ENCODE results near the gene ZNF48. TPM values are rescaled to one million over a fixed set of nuclear protein-coding genes. Genes with fewer than 3 reads are reported as not detected.

Gene ZNF48
- total RNA-seq, 1 donor from 2014 or later = 11.8 TPM

- H3K27ac Mint-ChIP-seq (ENCODE audit: unreplicated experiment) = peak overlapping the region; percentile 12
- peak overlapping the region; percentile 98 for H3K4me3 Mint-ChIP-seq (ENCODE audit: unreplicated experiment)
- H3K4me1 Mint-ChIP-seq (ENCODE audit: low read depth) = peaks cover 23% of the 10 kb centered on the region
- DNase-seq (ENCODE audit: low spot score) = no peak
- TF ChIP-seq, protein P1, sequence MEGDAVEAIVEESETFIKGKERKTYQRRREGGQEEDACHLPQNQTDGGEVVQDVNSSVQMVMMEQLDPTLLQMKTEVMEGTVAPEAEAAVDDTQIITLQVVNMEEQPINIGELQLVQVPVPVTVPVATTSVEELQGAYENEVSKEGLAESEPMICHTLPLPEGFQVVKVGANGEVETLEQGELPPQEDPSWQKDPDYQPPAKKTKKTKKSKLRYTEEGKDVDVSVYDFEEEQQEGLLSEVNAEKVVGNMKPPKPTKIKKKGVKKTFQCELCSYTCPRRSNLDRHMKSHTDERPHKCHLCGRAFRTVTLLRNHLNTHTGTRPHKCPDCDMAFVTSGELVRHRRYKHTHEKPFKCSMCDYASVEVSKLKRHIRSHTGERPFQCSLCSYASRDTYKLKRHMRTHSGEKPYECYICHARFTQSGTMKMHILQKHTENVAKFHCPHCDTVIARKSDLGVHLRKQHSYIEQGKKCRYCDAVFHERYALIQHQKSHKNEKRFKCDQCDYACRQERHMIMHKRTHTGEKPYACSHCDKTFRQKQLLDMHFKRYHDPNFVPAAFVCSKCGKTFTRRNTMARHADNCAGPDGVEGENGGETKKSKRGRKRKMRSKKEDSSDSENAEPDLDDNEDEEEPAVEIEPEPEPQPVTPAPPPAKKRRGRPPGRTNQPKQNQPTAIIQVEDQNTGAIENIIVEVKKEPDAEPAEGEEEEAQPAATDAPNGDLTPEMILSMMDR (IDR thresholded peaks at IDR 0.05) = no peak
- H3K36me3 Mint-ChIP-seq (ENCODE audit: low read depth) = no peaks in the 10 kb centered on the region
- H3K9me3 Mint-ChIP-seq (ENCODE audit: low read depth) = no peaks in the 10 kb centered on the region
- no peaks in the 10 kb centered on the region for H3K27me3 Mint-ChIP-seq (ENCODE audit: low read depth)
Observed at GRCh38 chr16:30379158-30379783, 15.9 kb upstream of the ZNF48 start.

GRCh38 chr16:30380072-30380802, 15.0 kb upstream of the ZNF48 start:
- TF ChIP-seq, protein P1 (IDR thresholded peaks at IDR 0.05) = no peak
- no peaks in the 10 kb centered on the region for H3K9me3 Mint-ChIP-seq (ENCODE audit: low read depth)
- H3K4me1 Mint-ChIP-seq (ENCODE audit: low read depth) = peaks cover 23% of the 10 kb centered on the region
- peak overlapping the region; percentile 98 for H3K4me3 Mint-ChIP-seq (ENCODE audit: unreplicated experiment)
- H3K27ac Mint-ChIP-seq (ENCODE audit: unreplicated experiment) = no peak overlapping the region
- no peaks in the 10 kb centered on the region for H3K27me3 Mint-ChIP-seq (ENCODE audit: low read depth)
- DNase-seq (ENCODE audit: low spot score) = no peak
- H3K36me3 Mint-ChIP-seq (ENCODE audit: low read depth) = no peaks in the 10 kb centered on the region

- no peak for DNase-seq (ENCODE audit: low spot score)
- TF ChIP-seq, protein P1 (IDR thresholded peaks at IDR 0.05) = no peak
- H3K4me1 Mint-ChIP-seq (ENCODE audit: low read depth) = peaks cover 23% of the 10 kb centered on the region
- H3K4me3 Mint-ChIP-seq (ENCODE audit: unreplicated experiment) = no peak overlapping the region
- no peaks in the 10 kb centered on the region for H3K36me3 Mint-ChIP-seq (ENCODE audit: low read depth)
- H3K27ac Mint-ChIP-seq (ENCODE audit: unreplicated experiment) = no peak overlapping the region
- H3K9me3 Mint-ChIP-seq (ENCODE audit: low read depth) = no peaks in the 10 kb centered on the region
- H3K27me3 Mint-ChIP-seq (ENCODE audit: low read depth) = no peaks in the 10 kb centered on the region
Observed at GRCh38 chr16:30380803-30381208, 14.4 kb upstream of the ZNF48 start.

- H3K27ac Mint-ChIP-seq (ENCODE audit: unreplicated experiment) = no peak overlapping the region
- TF ChIP-seq, protein P1 (IDR thresholded peaks at IDR 0.05) = no peak
- DNase-seq (ENCODE audit: low spot score) = no peak
- no peaks in the 10 kb centered on the region for H3K36me3 Mint-ChIP-seq (ENCODE audit: low read depth)
- no peak overlapping the region for H3K4me3 Mint-ChIP-seq (ENCODE audit: unreplicated experiment)
- peaks cover 23% of the 10 kb centered on the region for H3K4me1 Mint-ChIP-seq (ENCODE audit: low read depth)
- H3K9me3 Mint-ChIP-seq (ENCODE audit: low read depth) = no peaks in the 10 kb centered on the region
- no peaks in the 10 kb centered on the region for H3K27me3 Mint-ChIP-seq (ENCODE audit: low read depth)
Observed at GRCh38 chr16:30381291-30382041, 13.8 kb upstream of the ZNF48 start.

Measured in chondrocyte (in vitro differentiated cells).